K562 (cell line): Measurements from ENCODE around the gene ROMO1. TPM values are rescaled to one million over a fixed set of nuclear protein-coding genes. Genes with fewer than 3 reads are reported as not detected.

ENCODE experiments used
- ATAC-seq: fragments of 200-7000 bp; cut with Tn5 transposase; 3 replicates; pipeline ENCODE4 v1.9.1; 2020; ENCODE audit warnings: moderate library complexity
- BruUV-seq: library from RNA; stranded (reverse); fragments of 400-500 nt; replicated peaks from 2 replicates; lab custom pipeline; 2021; lab: Mats Ljungman, UMichigan
- CTCF ChIA-PET: fragments of 300-600 bp; formaldehyde crosslinking; extraction: SDS; loops from one replicate; lab custom pipeline; 2021; ENCODE audit warnings: low intra/inter-chr PET ratio; lab: Yijun Ruan, JAX
- POLR2A ChIA-PET: fragments of 300-600, 350-650 bp; sonication (Branson Sonifier 250); formaldehyde crosslinking; extraction: SDS; loops from one replicate; lab custom pipeline; 2021; ENCODE audit warnings: antibody characterized with exemption, inconsistent platforms; lab: Yijun Ruan, JAX
- DNase-seq, 4 experiments: peaks; one replicate each; pipeline versions ENCODE4 v3.0.0 to v3.0.0-alpha.2; 2011 to 2018; ENCODE audit warnings: low spot score in 3 of 4, mixed read lengths in 3 of 4; ENCODE audit errors: extremely low read depth in 1 of 4
- FAIRE-seq: peaks from 2 replicates; lab custom pipeline; 2011; peaks lifted over from hg19 to GRCh38; lab: Jason Lieb, UNC
- H2AFZ ChIP-seq: 2 replicates; pipeline ENCODE4 v1.6.0; 2011; ENCODE audit warnings: low read depth, low read length, control low read depth, inconsistent platforms
- H3K27ac ChIP-seq: fragments of 200-600 bp; 3 replicates; pipeline ENCODE4 v1.8.0; 2011; ENCODE audit warnings: low read depth, mild to moderate bottlenecking, control low read depth, inconsistent platforms, low read length, moderate library complexity, mixed read lengths; ENCODE audit errors: extremely low read depth
- H3K27me3 ChIP-seq, 2 experiments: fragments of 300-600 bp in 1 of 2; 2 replicates in 1 of 2; 3 replicates in 1 of 2; pipeline versions ENCODE4 v1.6.0 to v1.8.0; 2011; ENCODE audit warnings: inconsistent platforms in 2 of 2, low read length in 2 of 2, mild to moderate bottlenecking in 1 of 2, mixed read lengths in 1 of 2, moderate library complexity in 1 of 2; ENCODE audit not compliant: control insufficient read depth in 2 of 2, insufficient read depth in 2 of 2
- H3K36me3 ChIP-seq: fragments of 300-600 bp; 3 replicates; pipeline ENCODE4 v1.8.0; 2011; ENCODE audit warnings: mild to moderate bottlenecking, low read length, inconsistent platforms; ENCODE audit not compliant: control insufficient read depth, insufficient read depth
- H3K4me1 ChIP-seq, 2 experiments: fragments of 200-600 bp in 1 of 2; replicated peaks in 1 of 2; 2 replicates in 1 of 2; 3 replicates in 1 of 2; pipeline versions ENCODE4 v1.5.1 to v1.8.0; 2011; ENCODE audit warnings: inconsistent platforms in 2 of 2, low read length in 2 of 2, mild to moderate bottlenecking in 1 of 2, mixed read lengths in 1 of 2, moderate library complexity in 1 of 2; ENCODE audit not compliant: control insufficient read depth in 2 of 2, insufficient read depth in 2 of 2
- H3K4me2 ChIP-seq: 2 replicates; pipeline ENCODE4 v1.6.1; 2011; ENCODE audit warnings: low read length, control low read depth, inconsistent platforms, mixed read lengths; ENCODE audit not compliant: insufficient read depth
- H3K4me3 ChIP-seq: fragments of 200-600 bp; sonication (generic), shearing (Covaris generic); 2 replicates; pipeline ENCODE4 v1.5.1; 2016; ENCODE audit warnings: control low read depth, inconsistent platforms
- H3K79me2 ChIP-seq: fragments of 200-600 bp; 3 replicates; pipeline ENCODE4 v1.8.0; 2011; ENCODE audit warnings: low read length, inconsistent platforms; ENCODE audit not compliant: control insufficient read depth, insufficient read depth
- H3K9ac ChIP-seq, 2 experiments: 2 replicates each; pipeline versions ENCODE4 v1.6.0 to v1.6.1; 2011; ENCODE audit warnings: low read depth in 2 of 2, low read length in 2 of 2, control low read depth in 1 of 2, inconsistent platforms in 1 of 2, mild to moderate bottlenecking in 1 of 2, mixed read lengths in 1 of 2; ENCODE audit not compliant: insufficient read depth in 1 of 2
- H3K9me1 ChIP-seq: one replicate; pipeline ENCODE4 v1.6.0; 2011; ENCODE audit warnings: inconsistent platforms, mild to moderate bottlenecking, low read length, moderate library complexity; ENCODE audit not compliant: control insufficient read depth, insufficient read depth
- H3K9me3 ChIP-seq: replicated peaks from 2 replicates; pipeline ENCODE4 v1.5.1; 2011; ENCODE audit warnings: low read depth, low read length, inconsistent platforms; ENCODE audit not compliant: control insufficient read depth, insufficient read depth
- H4K20me1 ChIP-seq: replicated peaks from 2 replicates; pipeline ENCODE4 v1.6.1; 2011; ENCODE audit warnings: low read length, inconsistent platforms, mixed read lengths; ENCODE audit not compliant: control insufficient read depth, insufficient read depth
- ETV5 ChIP-seq: sonication (generic); formaldehyde crosslinking; IDR thresholded peaks from 2 replicates; pipeline ENCODE4 v1.4.0; 2020; ENCODE audit warnings: low read depth, mild to moderate bottlenecking, missing genetic modification reagents
- FOXO4 ChIP-seq: fragments of 450-650 bp; formaldehyde crosslinking; IDR thresholded peaks from 2 replicates; pipeline ENCODE4 v1.4.0; 2020; ENCODE audit warnings: mild to moderate bottlenecking, moderate library complexity
- HNRNPL ChIP-seq: fragments of 200-400 bp; formaldehyde crosslinking; IDR thresholded peaks from 2 replicates; pipeline ENCODE4 v1.6.1; 2017; ENCODE audit warnings: low read depth, mild to moderate bottlenecking, low read length
- MNT ChIP-seq, 2 experiments: fragments of 450-650 bp; conservative IDR thresholded peaks; 2 replicates each; pipeline ENCODE4 v1.6.1; 2017; ENCODE audit warnings: mild to moderate bottlenecking in 2 of 2, moderate library complexity in 2 of 2
- NONO ChIP-seq, 2 experiments: fragments of 200-400 bp in 1 of 2; fragments of 450-650 bp in 1 of 2; formaldehyde crosslinking in 1 of 2; IDR thresholded peaks; 2 replicates each; pipeline ENCODE4 v1.6.1; 2017; ENCODE audit warnings: low read depth in 2 of 2, mild to moderate bottlenecking in 2 of 2, moderate library complexity in 2 of 2, low read length in 1 of 2
- SRSF1 ChIP-seq: fragments of 200-400 bp; formaldehyde crosslinking; IDR thresholded peaks from 2 replicates; pipeline ENCODE4 v1.6.1; 2017; ENCODE audit warnings: mild to moderate bottlenecking, low read depth, low read length, moderate library complexity
- ZNF586 ChIP-seq: fragments of 450-650 bp; formaldehyde crosslinking; conservative IDR thresholded peaks from 2 replicates; pipeline ENCODE4 v1.4.0; 2020; ENCODE audit warnings: mild to moderate bottlenecking, moderate library complexity
- WGBS: fragments of 100-300 bp; shearing (Covaris generic); methylation state at CpG from one replicate; pipeline ENCODE4 v1.1.6; 2016; ENCODE audit warnings: low coverage, mixed read lengths; ENCODE audit not compliant: insufficient coverage; ENCODE audit errors: missing lambda C conversion rate; 5-methylcytosine and 5-hydroxymethylcytosine counted together
- in situ Hi-C: fragments of 300-500 bp; cut with MboI; formaldehyde crosslinking; loops from 4 replicates; pipeline ENCODE4 v1.15.0; 2018; ENCODE audit warnings: inconsistent platforms, mixed read lengths
- intact Hi-C: fragments of 100-400 bp; cut with micrococcal nuclease; formaldehyde crosslinking; loops from 2 replicates; pipeline ENCODE4 v1.14.2; 2022
- polyA plus RNA-seq, 8 experiments: library from polyadenylated mRNA; depleted of rRNA in 4 of 8; stranded (reverse) in 5 of 8; unstranded in 3 of 8; fragments of >200 nt; fragmentation: Nextera tagmentation in 2 of 8; fragmentation: Illumina TruSeq in 1 of 8; extraction: Ambion mirVana in 2 of 8; extraction: Trizol in 1 of 8; gene quantifications; 2 replicates each; pipeline versions ENCODE4 v1.2.1 to v1.2.3, GENCODE V29; 2011 to 2014; ENCODE audit warnings: inconsistent platforms in 1 of 8, missing spikeins in 1 of 8
- total RNA-seq, 7 experiments: library from RNA; depleted of rRNA in 6 of 7; stranded (reverse); fragments of >200 nt in 6 of 7; fragmentation: Illumina TruSeq in 2 of 7; extraction: Trizol in 2 of 7; gene quantifications; 2 replicates each; pipeline versions ENCODE4 v1.2.1 to v1.2.3, GENCODE V29; 2011 to 2021; ENCODE audit warnings: low replicate concordance in 1 of 7

ROMO1 gene
- total and polyA plus RNA-seq, 9 of the 15 experiments (the other 6 are each of a cell fraction or from before 2014, with no cell fraction given) = 31.8 to 741 (median 226) TPM

- ChIA-PET POLR2A (interaction anchor here (0.6 to 7.4 kb wide), 7 partner anchors 9 to 153 kb away, joined by 3 to 99 read pairs (median 7); partner anchors contain the start of gene RBM39), CTCF (no interaction called here)
- H2AFZ ChIP-seq = no peak overlapping the region
- BruUV-seq = no TSS peak
- no peak overlapping the region for H3K4me3 ChIP-seq
- H4K20me1 ChIP-seq = peaks cover 41% of the 10 kb centered on the region
- 83% methylated on average over 4 of the region's 4 CpGs for WGBS
- in situ Hi-C loops = no loop called here
- H3K9ac ChIP-seq = no peak overlapping the region
- H3K36me3 ChIP-seq = peaks cover 98% of the 10 kb centered on the region
- H3K79me2 ChIP-seq = peaks cover 93% of the 10 kb centered on the region
- H3K27ac ChIP-seq = no peak overlapping the region
- H3K9me3 ChIP-seq = no peaks in the 10 kb centered on the region
- FAIRE-seq = no peak
- DNase-seq = no peak
- no peaks in the 10 kb centered on the region for H3K9me1 ChIP-seq
- H3K4me2 ChIP-seq = no peak overlapping the region
- H3K4me1 ChIP-seq = peaks cover 0 to 2% of the 10 kb centered on the region in 2 experiments; a peak in 2 of 5 replicates
- no peak for ATAC-seq
- H3K27me3 ChIP-seq = no peaks in the 10 kb centered on the region
- intact Hi-C loops = no loop called here
- TF ChIP-seq SRSF1 (peak; percentile 81; the same call in 1 of the 2 replicates), NONO (IDR thresholded peaks at IDR 0.05; ENCODE audit: low read depth in 2 of 2, low read length in 1 of 2) (no peak)
These were observed 31.6 kb downstream of the ROMO1 start for GRCh38 chr20:35730583-35731468.

GRCh38 chr20:35731469-35731788, 32.2 kb downstream of the ROMO1 start:
- intact Hi-C loops = no loop called here
- no TSS peak for BruUV-seq
- Histone ChIP-seq H3K4me3 (no peak overlapping the region), H2AFZ (no peak overlapping the region), H3K4me1 (peaks cover 0 to 2% of the 10 kb centered on the region in 2 experiments; a peak in 2 of 5 replicates), H3K79me2 (peaks cover 95% of the 10 kb centered on the region), H3K27ac (no peak overlapping the region), H3K9ac (no peak overlapping the region), H3K36me3 (peaks cover 98% of the 10 kb centered on the region), H3K4me2 (no peak overlapping the region), H3K9me3 (no peaks in the 10 kb centered on the region), H4K20me1 (peaks cover 44% of the 10 kb centered on the region), H3K27me3 (no peaks in the 10 kb centered on the region), H3K9me1 (no peaks in the 10 kb centered on the region)
- DNase-seq (no peak), FAIRE-seq (no peak), ATAC-seq (no peak)
- WGBS = 90% methylated on average over 2 of the region's 2 CpGs
- TF ChIP-seq MNT (conservative IDR thresholded peaks at IDR 0.05) = 0 out of 4 replicates have a peak, but pooled peaks of 1 of the 2 experiments have one; percentile 23
- TF ChIP-seq FOXO4 (CRISPR knock-in tag) = 0 out of 2 replicates have a peak, but pooled peaks have one; percentile 34
- TF ChIP-seq ZNF586 = 0 out of 2 replicates have a peak, but pooled peaks have one; percentile 15
- no peak for TF ChIP-seq ETV5 (CRISPR knock-in tag)
- TF ChIP-seq HNRNPL = no peak
- in situ Hi-C loops = no loop called here
- POLR2A ChIA-PET = interaction anchor here (0.9 to 7.4 kb wide), 7 partner anchors 8 to 153 kb away, joined by 3 to 99 read pairs (median 7); partner anchors contain the start of gene RBM39
- CTCF ChIA-PET = no interaction called here
